Mesothelial cell of epicardium (in vitro differentiated cells): ENCODE measurements around the gene ANK3. TPM values are rescaled to one million over a fixed set of nuclear protein-coding genes. Genes with fewer than 3 reads are reported as not detected.

Source experiments
- DNase-seq, 2 experiments: peaks; one replicate each; pipeline ENCODE4 v3.0.0; 2021; ENCODE audit warnings: low spot score in 2 of 2; ENCODE audit not compliant: unreplicated experiment in 2 of 2
- H3K27ac Mint-ChIP-seq: 2 replicates; pipeline ENCODE4 v1.8.0; 2021; ENCODE audit warnings: mixed read lengths
- H3K27me3 Mint-ChIP-seq: 2 replicates; pipeline ENCODE4 v1.8.0; 2021; ENCODE audit warnings: low read depth, mixed read lengths
- H3K36me3 Mint-ChIP-seq: 2 replicates; pipeline ENCODE4 v1.8.0; 2021; ENCODE audit warnings: mixed read lengths
- H3K4me1 Mint-ChIP-seq: 2 replicates; pipeline ENCODE4 v1.8.0; 2021; ENCODE audit warnings: mixed read lengths
- H3K4me3 Mint-ChIP-seq: 2 replicates; pipeline ENCODE4 v1.8.0; 2021; ENCODE audit warnings: mild to moderate bottlenecking, moderate library complexity, mixed read lengths
- H3K9me3 Mint-ChIP-seq: 2 replicates; pipeline ENCODE4 v1.8.0; 2021; ENCODE audit warnings: mixed read lengths
- CTCF ChIP-seq: fragments of 200-600 bp; sonication (generic); IDR thresholded peaks from one replicate; pipeline ENCODE4 v1.5.0; 2021; ENCODE audit warnings: antibody characterized with exemption; ENCODE audit not compliant: unreplicated experiment
- total RNA-seq: library from RNA; stranded (reverse); gene quantifications from 3 replicates; pipeline ENCODE4 v1.2.1, GENCODE V29; 2021

Gene ANK3
- total RNA-seq, 1 donor from 2014 or later = 242 TPM

DNA sequence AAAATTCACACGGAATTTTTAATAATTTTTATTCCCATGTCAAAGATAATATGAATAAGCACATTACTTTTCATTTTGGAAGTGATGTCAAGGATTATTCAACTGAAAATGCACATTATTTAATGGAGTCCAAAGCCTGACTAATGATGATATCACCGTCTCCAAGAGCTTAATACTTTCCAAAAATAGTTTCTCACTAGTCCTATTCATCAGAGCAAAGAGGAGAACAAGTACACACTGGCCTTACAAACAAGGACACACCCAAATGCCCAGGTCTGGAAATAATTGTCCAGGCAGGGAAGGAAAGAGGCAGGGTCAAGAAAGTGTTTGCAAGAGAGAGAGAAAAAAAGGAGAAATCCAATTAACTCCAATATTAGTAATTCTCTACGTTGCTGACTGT is 266.5 kb downstream of the ANK3 start:
- no peak for DNase-seq
- TF ChIP-seq CTCF = no peak
- peaks cover 8% of the 10 kb centered on the region for H3K4me1 Mint-ChIP-seq

GRCh38 chr10:60122190-60122589 is 267.5 kb downstream of the ANK3 start:
- no peak overlapping the region for H3K27ac Mint-ChIP-seq

More for the DNA sequence above, 266.5 kb downstream of the ANK3 start:
- Mint-ChIP-seq H3K4me3 (no peak overlapping the region), H3K27ac (peak overlapping the region; percentile 85), H3K9me3 (peaks cover 14% of the 10 kb centered on the region), H3K27me3 (no peaks in the 10 kb centered on the region), H3K36me3 (peaks cover 47% of the 10 kb centered on the region)

DNA sequence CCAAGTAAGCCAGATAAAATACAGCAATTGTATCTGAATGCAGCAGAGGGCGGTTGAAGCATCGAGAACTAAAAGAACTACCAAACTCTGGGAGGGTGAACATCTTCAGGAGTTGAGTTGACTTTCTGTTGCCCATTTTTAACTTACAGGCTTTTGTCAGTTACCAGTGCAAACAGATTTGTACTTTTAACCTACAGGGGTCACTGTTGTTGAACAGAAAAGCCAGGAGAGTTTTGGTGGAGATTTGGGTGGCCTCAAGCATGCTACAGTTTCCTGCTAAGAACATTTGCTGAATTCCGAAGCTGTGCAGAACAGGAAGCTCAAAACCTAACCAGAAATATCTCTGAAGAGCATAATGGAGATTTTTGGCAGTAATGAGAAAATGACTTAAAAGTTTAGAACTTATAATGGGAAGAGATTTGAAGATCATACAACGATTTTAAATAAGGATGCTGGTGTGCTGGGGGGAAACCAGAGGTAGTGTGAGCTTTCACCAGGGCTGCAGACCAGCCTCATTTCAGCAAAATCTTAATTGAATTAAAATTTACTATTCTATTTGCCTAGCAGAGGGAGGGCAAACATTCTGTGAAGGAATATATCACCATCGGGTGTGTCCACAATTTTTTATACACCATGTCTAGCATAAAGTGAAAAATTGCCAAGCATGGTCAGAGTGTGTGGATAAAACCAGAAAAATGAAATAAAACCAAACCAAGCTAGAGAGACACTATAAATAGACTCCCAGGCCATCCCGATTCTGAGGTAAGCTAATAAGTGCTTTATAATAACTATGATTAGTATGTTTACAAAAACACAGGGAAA is 274.7 kb downstream of the ANK3 start:
- Mint-ChIP-seq H3K9me3 (peaks cover 3% of the 10 kb centered on the region), H3K27ac (no peak overlapping the region), H3K4me3 (no peak overlapping the region), H3K4me1 (peaks cover 2% of the 10 kb centered on the region), H3K27me3 (no peaks in the 10 kb centered on the region), H3K36me3 (peaks cover 26% of the 10 kb centered on the region)
- DNase-seq = no peak
- peak; percentile 46 for TF ChIP-seq CTCF

More at GRCh38 chr10:60122190-60122589, 267.5 kb downstream of the ANK3 start:
- no peak overlapping the region for H3K4me3 Mint-ChIP-seq
- no peak for TF ChIP-seq CTCF
- no peaks in the 10 kb centered on the region for H3K27me3 Mint-ChIP-seq
- H3K36me3 Mint-ChIP-seq = peaks cover 51% of the 10 kb centered on the region
- H3K9me3 Mint-ChIP-seq = peaks cover 14% of the 10 kb centered on the region
- peaks cover 8% of the 10 kb centered on the region for H3K4me1 Mint-ChIP-seq
- no peak for DNase-seq

GRCh38 chr10:60110739-60111138 is 278.9 kb downstream of the ANK3 start:
- H3K27me3 Mint-ChIP-seq = no peaks in the 10 kb centered on the region
- H3K4me3 Mint-ChIP-seq = no peak overlapping the region
- H3K36me3 Mint-ChIP-seq = peaks cover 18% of the 10 kb centered on the region
- H3K4me1 Mint-ChIP-seq = peaks cover 21% of the 10 kb centered on the region
- no peak for DNase-seq
- TF ChIP-seq CTCF = no peak
- H3K27ac Mint-ChIP-seq = no peak overlapping the region
- H3K9me3 Mint-ChIP-seq = no peaks in the 10 kb centered on the region

GRCh38 chr10:60107308-60107976 is 282.2 kb downstream of the ANK3 start:
- no peak for TF ChIP-seq CTCF
- peaks cover 5% of the 10 kb centered on the region for H3K9me3 Mint-ChIP-seq
- H3K27me3 Mint-ChIP-seq = no peaks in the 10 kb centered on the region
- peak overlapping the region; percentile 83 for H3K27ac Mint-ChIP-seq
- H3K4me1 Mint-ChIP-seq = peaks cover 38% of the 10 kb centered on the region
- H3K36me3 Mint-ChIP-seq = peaks cover 34% of the 10 kb centered on the region
- H3K4me3 Mint-ChIP-seq = no peak overlapping the region
- no peak for DNase-seq
